ENCODE measurements around the gene OR2M4. TPM values are rescaled to one million over a fixed set of nuclear protein-coding genes. Genes with fewer than 3 reads are reported as not detected.
"Not testable (repeated sequence)": the region's sequence is repeated elsewhere in the genome, so short reads cannot be mapped to it uniquely, and the experiment has no call there.

The OR2M4 gene
- not detected in 2 replicates for total RNA-seq

GRCh38 chr1:248231117-248231516, at the start of gene OR2M4:
TSS of gene OR2M4 (plus strand) at chr1:248231417. CDS start at chr1:248238929, 7,512 bp downstream.
- no peak for DNase-seq (ENCODE audit: low read depth in 2 of 2)

- no peak for DNase-seq (ENCODE audit: low read depth in 2 of 2)
These were observed 47.2 kb upstream of the OR2M4 start for GRCh38 chr1:248183996-248184395.

GRCh38 chr1:248187363-248187762, 43.9 kb upstream of the OR2M4 start:
- no peak for DNase-seq (ENCODE audit: low read depth in 2 of 2)

- no peak for DNase-seq (ENCODE audit: low read depth in 2 of 2)
These were observed 42.2 kb upstream of the OR2M4 start for GRCh38 chr1:248189026-248189425.

GRCh38 chr1:248194117-248194516, 37.1 kb upstream of the OR2M4 start:
- no peak for DNase-seq (ENCODE audit: low read depth in 2 of 2)

- no peak for DNase-seq (ENCODE audit: low read depth in 2 of 2)
These were observed 34.3 kb upstream of the OR2M4 start, which contains the start of gene OR2M3 for GRCh38 chr1:248196965-248197364. TSS of gene OR2M3 (plus strand) at chr1:248197265. CDS start at chr1:248203068, 5,803 bp downstream.

GRCh38 chr1:248215880-248216279, 15.3 kb upstream of the OR2M4 start:
- no peak for DNase-seq (ENCODE audit: low read depth in 2 of 2)

GRCh38 chr1:248225537-248225936, 5.7 kb upstream of the OR2M4 start:
- no peak for DNase-seq (ENCODE audit: low read depth in 2 of 2)

GRCh38 chr1:248229360-248229908, 1.8 kb upstream of the OR2M4 start:
- no peak for DNase-seq (ENCODE audit: low read depth in 2 of 2)

- DNase-seq (ENCODE audit: low read depth in 2 of 2), result no peak
These were observed 8.3 kb downstream of the OR2M4 start for GRCh38 chr1:248239478-248239877.

GRCh38 chr1:248243204-248243603, 12.0 kb downstream of the OR2M4 start:
- peak; percentile 14 to 37 for DNase-seq (ENCODE audit: low read depth in 2 of 2)

- DNase-seq (ENCODE audit: low read depth in 2 of 2), result not testable (repeated sequence)
These were observed 28.1 kb downstream of the OR2M4 start for GRCh38 chr1:248259309-248259708.

- DNase-seq (ENCODE audit: low read depth in 2 of 2), result no peak
These were observed 37.0 kb downstream of the OR2M4 start for GRCh38 chr1:248268178-248268577.

- DNase-seq (ENCODE audit: low read depth in 2 of 2), result not testable (repeated sequence)
These were observed 42.0 kb downstream of the OR2M4 start for GRCh38 chr1:248273225-248273624.

- DNase-seq (ENCODE audit: low read depth in 2 of 2), result no peak
These were observed 46.7 kb downstream of the OR2M4 start, which contains the start of gene OR2T33 for GRCh38 chr1:248277876-248278275. TSS of gene OR2T33 (minus strand) at chr1:248277976. CDS start at chr1:248273814, 4,162 bp downstream.

- no peak for DNase-seq (ENCODE audit: low read depth in 2 of 2)
These were observed 57.2 kb downstream of the OR2M4 start for GRCh38 chr1:248288391-248288790.

Other genes starting within 250 kb of the OR2M4 start
- not detected in 2 replicates for gene OR2L5, start 217.8 kb upstream of the OR2M4 start, total RNA-seq
- gene OR2L2, start 201.3 kb upstream of the OR2M4 start, total RNA-seq, result under 0.01 TPM in 1 of 2 replicates, not detected in the other
- not detected in 2 replicates for gene OR2L3, start 184.6 kb upstream of the OR2M4 start, total RNA-seq
- not detected in 2 replicates for gene OR2L13, start 136.2 kb upstream of the OR2M4 start, total RNA-seq
- gene OR2M5, start 86.3 kb upstream of the OR2M4 start, total RNA-seq, result not detected in 2 replicates
- not detected in 2 replicates for gene OR2M2, start 56.6 kb upstream of the OR2M4 start, total RNA-seq
- gene OR2M3, start 34.2 kb upstream of the OR2M4 start, total RNA-seq, result not detected in 2 replicates
- not detected in 2 replicates for gene OR2T33, start 46.6 kb downstream of the OR2M4 start, total RNA-seq
- not detected in 2 replicates for gene OR2T12, start 72.0 kb downstream of the OR2M4 start, total RNA-seq
- not detected in 2 replicates for gene OR2M7, start 93.2 kb downstream of the OR2M4 start, total RNA-seq
- not detected in 2 replicates for gene OR14C36, start 117.4 kb downstream of the OR2M4 start, total RNA-seq
- gene OR2T4, start 130.2 kb downstream of the OR2M4 start, total RNA-seq, result not detected in 2 replicates
- not detected in 2 replicates for gene OR2T6, start 144.3 kb downstream of the OR2M4 start, total RNA-seq
- gene OR2T1, start 171.6 kb downstream of the OR2M4 start, total RNA-seq, result not detected in 2 replicates
- gene OR2T2, start 214.2 kb downstream of the OR2M4 start, total RNA-seq, result not detected in 2 replicates
- gene OR2T3, start 241.9 kb downstream of the OR2M4 start, total RNA-seq, result not detected in 2 replicates